GM21723 (cell line): ENCODE data around the gene NUDT4.
"Not testable (repeated sequence)": the region's sequence is repeated elsewhere in the genome, so short reads cannot be mapped to it uniquely, and the experiment has no call there.

ENCODE experiments used
- ATAC-seq: cut with Tn5 transposase; IDR thresholded peaks from one replicate; pipeline ENCODE4 v1.9.1; 2021; ENCODE audit warnings: mild to moderate bottlenecking, moderate library complexity; ENCODE audit not compliant: unreplicated experiment

NUDT4 gene

DNA sequence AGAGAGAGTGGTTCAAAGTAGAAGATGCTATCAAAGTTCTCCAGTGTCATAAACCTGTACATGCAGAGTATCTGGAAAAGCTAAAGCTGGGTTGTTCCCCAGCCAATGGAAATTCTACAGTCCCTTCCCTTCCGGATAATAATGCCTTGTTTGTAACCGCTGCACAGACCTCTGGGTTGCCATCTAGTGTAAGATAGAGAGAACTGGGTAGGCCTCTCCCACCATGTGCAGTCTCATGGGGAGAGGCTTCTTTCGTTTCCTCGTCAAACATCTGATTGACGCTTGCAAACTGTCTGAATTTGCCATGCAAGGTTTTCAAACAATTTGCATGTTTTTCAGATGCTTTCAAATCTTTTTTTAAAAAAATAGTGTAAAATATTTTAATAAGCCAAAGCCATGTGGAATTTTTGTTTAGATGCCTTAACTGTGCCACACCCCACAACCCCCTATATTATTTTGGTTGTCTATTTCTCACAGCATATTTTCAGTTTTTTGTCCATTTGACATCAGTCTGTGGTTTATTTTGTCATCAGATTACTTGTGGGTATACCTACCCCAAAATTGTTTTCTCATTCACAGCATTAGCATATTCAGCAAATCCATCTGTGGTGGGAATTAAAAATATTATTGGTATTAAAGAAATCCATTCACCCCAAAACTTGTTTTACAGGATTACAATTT lies 21.6 kb downstream of the NUDT4 start:
- peak; percentile 80 for ATAC-seq

DNA sequence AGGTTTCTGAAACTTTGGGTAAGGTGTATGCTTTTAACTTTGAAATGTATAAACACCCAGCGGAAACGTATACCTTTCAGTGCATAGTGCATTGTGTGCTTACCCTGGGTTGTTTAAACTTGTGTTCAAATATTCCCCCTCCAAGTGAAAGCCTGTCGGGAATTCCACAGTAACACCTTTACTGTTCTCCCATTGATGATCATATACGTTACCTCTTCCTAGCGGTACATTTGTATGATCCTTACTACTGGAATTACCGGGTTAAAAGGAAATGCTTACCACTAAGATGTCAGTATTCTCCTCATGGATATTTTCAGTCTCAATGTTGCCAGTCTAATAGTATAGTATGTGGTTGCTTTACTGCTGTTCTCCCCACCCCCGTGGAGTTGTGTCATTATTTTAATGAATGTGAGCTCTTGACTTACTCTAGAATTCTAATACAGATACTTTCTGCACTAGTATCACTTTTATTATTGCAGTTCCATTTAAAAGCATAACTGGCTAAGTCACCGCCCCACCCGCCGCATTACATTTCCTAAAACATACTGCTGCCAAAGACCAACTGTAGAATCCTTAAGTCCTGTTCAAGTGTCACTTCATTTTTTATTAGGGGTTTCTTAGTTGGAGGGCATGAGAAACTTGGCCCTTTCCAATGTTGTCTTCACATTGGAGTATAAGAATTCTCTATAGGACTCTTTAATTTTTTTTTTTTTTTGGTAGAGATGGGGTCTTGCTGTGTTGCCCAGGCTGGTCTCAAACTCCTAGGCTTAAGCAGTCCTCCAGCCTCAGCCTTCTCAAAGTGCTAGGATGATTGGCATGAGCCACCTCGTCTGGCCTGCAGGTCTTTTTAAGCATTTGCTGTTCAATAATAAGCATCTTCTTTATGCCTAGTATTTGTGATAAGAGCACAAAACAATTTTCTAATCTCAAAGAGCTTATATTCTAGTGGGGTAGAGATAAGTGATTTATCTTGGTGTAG lies 24.9 kb downstream of the NUDT4 start:
- ATAC-seq = no peak

- no peak for ATAC-seq
These were observed 26.5 kb downstream of the NUDT4 start for GRCh38 chr12:93403988-93404803.

- ATAC-seq = no peak
These were observed 27.5 kb downstream of the NUDT4 start for GRCh38 chr12:93404961-93405849.

- ATAC-seq = no peak
These were observed 29.6 kb downstream of the NUDT4 start for GRCh38 chr12:93407054-93407962.

- no peak for ATAC-seq
These were observed 30.2 kb downstream of the NUDT4 start for GRCh38 chr12:93407963-93408283.

- no peak for ATAC-seq
These were observed 31.1 kb downstream of the NUDT4 start for GRCh38 chr12:93408813-93409212.

- not testable (repeated sequence) for ATAC-seq
These were observed 31.8 kb downstream of the NUDT4 start for GRCh38 chr12:93409343-93410187.

- ATAC-seq = not testable (repeated sequence)
These were observed 33.3 kb downstream of the NUDT4 start for GRCh38 chr12:93411060-93411459.

DNA sequence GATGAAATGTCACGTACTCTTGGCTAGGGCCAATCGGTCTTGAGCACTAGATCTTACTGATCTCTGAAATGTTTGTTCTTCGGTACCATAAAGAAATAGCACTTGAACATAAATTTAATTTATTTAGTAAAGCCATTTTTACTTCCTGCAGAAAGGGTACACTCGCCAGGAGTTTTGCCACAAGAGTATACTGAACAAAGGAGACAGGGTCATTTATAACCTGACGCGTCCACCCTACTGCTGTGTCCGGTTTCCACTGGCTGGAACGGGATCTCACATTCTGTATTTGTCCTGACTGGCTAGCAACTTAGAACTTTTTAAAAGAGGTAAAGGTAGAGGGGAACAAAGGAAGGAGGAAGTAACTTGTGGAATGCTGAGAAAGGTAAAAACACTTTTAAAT lies 34.7 kb downstream of the NUDT4 start:
- not testable (repeated sequence) for ATAC-seq

DNA sequence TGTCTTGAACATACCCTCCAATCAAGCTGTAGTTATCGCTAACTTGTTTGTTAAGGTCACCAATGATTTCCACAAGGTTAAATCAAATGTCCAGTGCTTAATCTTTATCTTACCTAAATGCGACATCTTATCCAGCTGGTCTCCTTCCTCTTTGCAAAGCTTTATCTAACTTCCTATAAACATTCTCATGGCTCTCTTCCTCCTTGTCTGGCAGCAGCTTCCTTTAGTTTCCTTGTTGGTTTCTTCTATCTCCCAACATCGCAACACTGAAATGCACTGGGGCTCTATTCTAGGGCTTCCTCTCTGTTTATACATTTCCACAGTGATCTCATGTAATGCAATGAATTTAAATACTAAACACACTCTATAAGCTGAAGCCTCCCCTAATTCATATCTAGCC lies 35.3 kb downstream of the NUDT4 start:
- ATAC-seq = no peak

DNA sequence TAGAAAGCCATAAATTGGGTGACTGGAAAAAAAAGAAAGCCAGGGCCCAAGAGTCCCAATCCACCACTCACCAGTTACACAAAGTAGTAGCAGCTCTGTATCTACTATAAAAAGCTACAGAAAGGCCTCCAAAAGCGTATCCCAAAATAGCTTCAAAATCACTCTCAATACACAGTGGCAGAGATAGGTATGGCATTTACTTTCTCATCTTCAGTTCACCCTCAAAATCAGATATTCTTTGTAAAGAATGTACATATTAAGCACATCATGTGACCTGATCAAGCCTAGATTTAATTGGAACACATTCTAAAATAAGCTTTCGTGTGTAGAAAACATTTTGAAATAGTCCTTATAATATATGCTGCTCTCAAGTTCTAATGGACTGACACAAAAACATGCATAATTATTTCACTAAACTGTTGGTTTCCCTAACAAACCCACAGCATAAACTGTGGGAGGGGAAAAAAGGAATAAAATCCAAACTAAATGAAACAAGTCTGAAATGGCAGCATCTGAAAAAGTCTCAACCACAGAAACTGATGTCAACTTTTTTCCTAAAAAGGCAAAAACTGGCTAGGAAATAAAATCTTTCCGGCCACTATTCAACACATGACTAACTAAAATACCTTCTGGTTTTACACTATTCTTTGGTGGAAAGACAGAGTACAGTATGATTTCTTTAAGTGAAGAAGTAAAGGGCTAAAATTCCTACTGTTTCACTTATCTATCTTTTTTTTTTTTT lies 38.2 kb downstream of the NUDT4 start:
- ATAC-seq = peak; percentile 51

GRCh38 chr12:93417967-93418480 lies 40.3 kb downstream of the NUDT4 start:
- ATAC-seq = no peak

GRCh38 chr12:93419388-93420034 lies 41.8 kb downstream of the NUDT4 start:
- ATAC-seq = no peak

GRCh38 chr12:93422050-93422449 lies 44.3 kb downstream of the NUDT4 start:
- ATAC-seq = no peak

- ATAC-seq = peak; percentile 4
These were observed 48.1 kb downstream of the NUDT4 start for GRCh38 chr12:93425736-93426411.
